ENCODE results near the gene PXDC1.

DNA sequence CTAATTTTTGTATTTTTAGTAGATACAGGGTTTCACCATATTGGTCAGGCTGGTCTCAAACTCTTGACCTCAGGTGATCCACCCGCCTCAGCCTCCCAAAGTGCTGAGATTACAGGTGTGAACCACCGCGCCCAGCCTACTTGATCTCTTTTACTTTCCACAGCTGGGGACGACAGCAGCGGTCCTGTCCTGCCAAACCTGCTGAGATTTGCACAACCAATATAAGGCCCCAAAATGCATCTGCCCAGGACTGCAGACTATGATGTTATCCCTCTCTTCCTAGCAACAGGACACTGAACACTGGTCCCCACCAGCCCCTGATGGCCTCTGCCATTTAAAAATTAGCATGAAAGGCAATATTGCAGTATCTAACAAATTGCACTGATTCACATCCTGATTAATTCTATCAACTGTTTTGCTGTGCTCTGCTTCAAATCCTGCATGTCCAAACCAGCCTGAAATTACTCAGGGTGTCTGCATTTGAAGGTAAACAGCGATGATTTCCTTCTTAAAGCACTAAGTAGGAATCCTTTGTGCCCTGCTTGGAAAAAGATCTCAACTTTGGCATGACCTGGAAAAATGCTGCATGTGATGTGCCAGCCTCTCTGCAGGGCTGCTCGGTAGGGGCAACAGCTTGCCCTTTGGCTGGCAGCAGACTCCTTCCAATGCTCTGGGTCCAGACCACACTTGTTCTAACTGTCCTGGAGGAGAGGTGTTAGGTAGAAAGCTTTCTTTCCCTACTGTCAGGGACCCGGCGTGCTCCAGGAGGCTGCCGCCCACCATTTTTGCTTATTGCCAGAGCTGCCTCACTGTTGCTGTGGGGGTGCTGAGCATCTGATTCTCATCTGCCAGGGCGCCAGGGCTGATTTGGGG is 27.4 kb upstream of the PXDC1 start:
- TF ChIP-seq CTCF (IDR thresholded peaks at IDR 0.05), result no peak
- TF ChIP-seq POLR2A (IDR thresholded peaks at IDR 0.05; ENCODE audit: low read depth), result no peak

Data from esophagus muscularis mucosa (tissue), 3 donors.